Nucleus accumbens (tissue), 56 donors: ENCODE measurements around the gene PHLDB2.

Source experiments
- DNase-seq, 56 donors: peaks; one replicate each; lab custom pipeline; 2025; lab: John Stamatoyannopoulos, UW

The PHLDB2 gene

DNA sequence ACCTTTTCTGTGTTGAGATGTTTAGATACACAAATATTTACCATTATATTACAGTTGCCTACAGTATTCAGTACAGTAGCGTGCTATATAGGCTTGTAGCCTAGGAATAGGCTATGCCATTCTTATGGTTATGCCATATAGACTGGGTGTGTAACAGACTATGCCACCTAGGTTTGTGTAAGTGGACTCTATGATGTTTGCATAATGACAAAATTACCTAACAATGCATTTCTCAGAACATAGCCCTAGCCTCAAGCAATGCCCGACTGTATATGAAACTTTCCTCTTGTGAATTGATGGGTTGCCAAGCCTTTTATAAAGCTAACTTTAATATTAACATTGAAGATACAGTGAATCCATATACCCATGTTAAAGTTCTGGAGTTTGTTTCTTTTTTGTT lies 10.3 kb upstream of the PHLDB2 start:
- DNase-seq = no peak

DNA sequence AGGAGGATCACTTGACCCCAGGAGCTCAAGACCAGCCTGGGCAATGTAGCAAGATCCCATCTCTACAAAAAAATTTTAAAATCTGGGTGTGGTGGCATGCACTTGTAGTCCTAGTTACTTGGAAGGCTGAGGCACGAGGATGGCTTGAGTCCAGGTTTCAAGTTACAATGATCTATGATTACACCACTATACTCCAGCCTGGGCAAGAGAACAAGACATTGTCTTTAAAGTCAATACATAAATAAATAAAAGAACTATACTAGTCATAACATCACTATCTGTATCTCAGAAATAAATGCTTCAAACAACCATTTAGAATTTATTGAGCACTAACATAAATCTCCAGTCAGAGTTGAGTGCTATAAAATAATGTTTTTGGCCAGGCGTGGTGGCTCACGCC lies 8.5 kb upstream of the PHLDB2 start:
- no peak for DNase-seq

DNA sequence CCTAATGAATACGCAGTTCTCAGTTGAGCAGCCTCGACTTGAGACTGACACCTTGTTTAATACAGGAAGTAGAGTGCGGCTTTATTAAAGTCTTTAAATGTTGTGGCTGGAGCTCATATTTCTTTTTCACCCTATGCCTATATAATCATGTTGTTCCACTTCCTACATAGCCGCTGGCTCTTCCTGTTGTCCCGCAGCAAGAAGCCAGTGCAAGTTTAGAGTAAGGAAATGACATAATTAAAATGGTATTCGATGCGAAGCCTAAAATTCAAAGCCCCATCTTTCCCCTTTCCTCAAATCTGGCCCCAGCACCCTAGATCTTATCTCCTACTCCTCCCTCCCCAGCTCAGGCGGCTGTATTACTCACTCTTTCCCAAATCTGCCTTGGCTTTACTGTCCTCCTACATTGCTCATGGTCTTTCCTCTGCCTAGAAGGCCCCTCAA lies 7.5 kb upstream of the PHLDB2 start:
- DNase-seq = no peak

DNA sequence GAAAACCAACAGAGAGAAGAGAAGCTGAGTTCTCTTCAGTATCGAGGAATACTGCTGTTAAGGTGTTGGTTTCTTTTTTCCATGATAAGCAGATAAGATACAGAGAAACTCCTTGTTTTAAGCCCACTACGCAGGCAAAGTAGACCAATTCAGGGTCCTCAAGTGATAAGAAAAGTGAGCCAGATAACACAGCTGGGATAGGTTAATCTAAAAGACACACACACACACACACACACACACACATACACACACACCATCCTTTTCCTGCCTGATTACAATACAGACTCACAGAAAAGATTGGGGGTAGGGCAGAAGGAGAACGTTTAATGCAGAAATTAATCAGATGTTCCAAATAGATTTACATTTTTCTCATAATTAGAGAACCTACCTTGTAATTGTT lies 6.5 kb upstream of the PHLDB2 start:
- DNase-seq = no peak

DNA sequence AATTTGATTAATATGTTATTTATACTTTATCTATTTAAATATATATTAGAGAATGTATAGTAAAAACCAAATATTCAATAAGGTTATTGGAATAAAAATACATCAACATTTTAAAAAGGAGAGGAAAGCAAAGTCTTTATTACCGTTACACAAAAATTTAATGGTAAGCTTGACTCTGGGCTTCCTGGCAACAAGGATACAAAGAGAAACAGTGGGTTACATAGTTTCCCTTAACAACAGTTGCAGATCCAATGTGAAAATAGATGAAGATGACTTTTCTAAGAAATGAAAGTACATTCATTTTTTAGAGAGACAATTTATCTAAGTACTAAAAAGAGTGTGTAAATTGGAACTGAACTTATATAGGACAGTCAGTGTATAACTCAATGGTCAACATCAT lies 6.0 kb upstream of the PHLDB2 start:
- DNase-seq = no peak

DNA sequence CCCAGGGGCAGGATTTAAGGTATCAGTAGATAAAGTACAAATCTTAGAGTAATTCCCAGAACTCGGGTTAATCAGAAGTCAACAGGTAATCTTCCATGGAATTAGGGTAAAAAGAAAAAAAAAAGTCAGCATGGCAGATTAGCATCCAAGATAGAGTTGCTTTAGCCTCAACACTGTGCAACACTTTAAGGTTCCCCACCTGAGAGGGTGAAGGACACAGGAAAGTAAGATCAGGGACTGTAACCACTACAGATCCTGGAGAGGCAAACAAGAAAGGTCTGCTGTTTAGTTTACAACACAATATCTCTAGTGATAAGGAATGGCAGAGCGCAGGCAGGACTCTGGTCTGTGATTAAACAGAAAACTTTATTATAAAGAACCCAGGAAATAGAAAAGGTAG lies 4.1 kb upstream of the PHLDB2 start:
- DNase-seq = no peak

DNA sequence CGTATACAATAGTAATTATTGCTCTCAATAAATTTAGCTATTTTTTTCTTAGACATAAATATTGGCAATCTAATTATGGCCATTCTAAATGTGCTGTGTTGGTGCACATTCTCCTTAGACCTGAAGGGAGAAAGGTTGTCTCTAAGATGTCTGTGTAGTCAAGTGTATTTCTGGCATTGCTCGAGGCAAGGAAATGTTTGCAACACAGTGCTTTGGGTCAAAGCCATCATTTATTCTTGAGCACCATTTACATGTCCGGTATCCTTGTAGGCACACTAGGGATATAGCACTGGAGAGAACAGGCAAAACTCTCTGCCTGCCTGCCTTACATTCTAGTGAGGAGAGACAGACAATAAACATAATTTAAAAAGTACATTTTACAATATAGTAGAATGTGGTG lies 2.6 kb upstream of the PHLDB2 start:
- DNase-seq = no peak

DNA sequence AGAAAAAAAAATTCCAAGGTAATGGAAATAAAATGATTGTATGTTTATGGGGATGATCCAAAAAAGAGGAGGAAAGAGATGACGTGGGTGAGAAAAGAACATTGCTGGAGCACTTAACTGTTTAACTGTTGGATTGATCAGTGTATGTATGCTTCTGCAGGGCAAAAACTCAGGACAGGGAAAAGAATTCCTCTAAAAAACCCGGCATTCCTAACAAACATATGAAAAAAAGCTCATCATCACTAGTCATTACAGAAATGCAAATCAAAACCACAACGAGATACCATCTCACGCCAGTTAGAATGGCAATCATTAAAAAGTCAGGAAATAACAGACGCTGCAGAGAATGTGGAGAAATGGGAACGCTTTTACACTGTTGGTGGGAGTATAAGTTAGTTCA lies 1.6 kb upstream of the PHLDB2 start:
- no peak for DNase-seq

DNA sequence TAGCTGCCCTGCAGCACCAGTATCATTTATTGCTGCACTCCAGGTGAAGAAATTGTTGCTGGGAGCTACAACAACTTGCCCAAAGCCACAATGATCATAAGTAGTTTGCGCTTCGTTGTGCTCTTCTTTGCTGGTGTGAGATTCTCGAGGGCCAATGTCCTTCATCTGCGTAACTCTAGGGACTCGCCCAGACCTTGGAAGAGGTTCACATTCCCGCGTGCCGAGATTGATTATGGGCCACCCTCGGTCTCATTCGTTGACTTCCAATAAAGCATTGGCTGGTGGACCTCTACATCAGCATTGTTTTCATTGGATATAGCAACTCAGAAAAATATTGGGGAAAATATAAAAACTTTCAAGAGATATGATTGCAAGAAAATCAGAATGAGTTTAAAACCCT lies 423 bp upstream of the PHLDB2 start:
- DNase-seq = no peak

DNA sequence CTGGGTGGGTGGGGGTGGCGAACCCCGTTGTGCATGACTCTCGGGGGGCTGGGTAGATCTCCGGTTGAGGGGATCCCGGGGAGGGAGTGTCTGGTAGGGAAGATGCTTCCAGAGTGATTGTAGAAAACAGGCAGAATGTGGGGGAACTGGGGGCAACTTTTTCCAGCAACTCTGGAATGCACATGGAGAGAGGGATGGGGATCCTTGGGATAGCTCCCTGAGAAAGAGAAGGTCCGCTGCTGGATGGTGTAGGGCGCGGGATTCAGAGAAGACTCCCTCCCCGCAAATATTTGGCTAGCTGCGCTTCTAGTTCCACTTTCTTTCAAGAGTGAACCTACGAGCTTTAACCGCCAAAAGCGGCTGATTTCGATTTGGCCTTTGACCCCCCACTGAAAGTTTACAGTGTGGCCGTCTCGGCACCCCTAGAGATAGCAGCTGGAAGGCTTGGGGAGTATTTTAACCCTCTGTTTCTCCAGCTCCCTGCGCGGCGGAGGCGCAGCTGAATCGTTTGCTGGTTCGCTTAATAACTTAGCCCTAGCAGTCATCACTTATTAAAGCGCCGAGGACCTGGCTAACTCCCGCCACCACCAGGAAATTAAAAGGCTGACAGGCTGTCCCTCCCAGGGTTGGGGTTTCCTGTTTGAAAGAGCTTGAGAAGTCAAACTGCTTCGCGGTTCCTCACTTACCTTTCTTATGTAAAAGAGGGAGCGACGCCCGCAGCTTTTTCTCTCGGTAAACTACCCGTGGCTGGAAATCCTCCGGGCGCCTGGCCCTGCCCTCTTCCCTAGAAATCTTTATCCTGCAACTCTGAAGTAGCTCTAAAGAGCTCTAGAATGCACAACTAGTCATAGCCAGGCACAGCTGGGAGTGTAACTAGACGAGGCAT lies 1.2 kb downstream of the PHLDB2 start:
- peak in 13 of 56 donors; percentile 0 to 19 (median 6) for DNase-seq

DNA sequence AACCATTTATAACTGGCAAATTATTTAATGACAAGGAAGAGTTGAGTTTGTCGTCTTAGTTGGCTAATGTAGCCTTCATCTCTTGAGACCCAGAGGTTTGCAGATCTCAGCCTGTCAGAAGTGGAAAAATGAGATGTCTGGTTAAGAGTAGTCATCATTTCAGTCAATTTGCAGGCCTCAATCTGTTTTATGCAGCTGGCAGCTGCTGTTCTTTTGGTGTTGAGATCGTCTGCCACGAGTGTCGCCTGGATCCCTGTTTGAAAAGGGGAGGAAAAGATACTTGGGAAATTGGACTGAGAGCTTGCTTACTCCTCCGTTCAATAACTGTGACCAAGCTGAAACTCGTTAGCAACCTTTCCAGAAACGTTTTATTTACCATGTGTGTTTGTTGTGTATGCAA lies 2.3 kb downstream of the PHLDB2 start:
- DNase-seq = no peak

DNA sequence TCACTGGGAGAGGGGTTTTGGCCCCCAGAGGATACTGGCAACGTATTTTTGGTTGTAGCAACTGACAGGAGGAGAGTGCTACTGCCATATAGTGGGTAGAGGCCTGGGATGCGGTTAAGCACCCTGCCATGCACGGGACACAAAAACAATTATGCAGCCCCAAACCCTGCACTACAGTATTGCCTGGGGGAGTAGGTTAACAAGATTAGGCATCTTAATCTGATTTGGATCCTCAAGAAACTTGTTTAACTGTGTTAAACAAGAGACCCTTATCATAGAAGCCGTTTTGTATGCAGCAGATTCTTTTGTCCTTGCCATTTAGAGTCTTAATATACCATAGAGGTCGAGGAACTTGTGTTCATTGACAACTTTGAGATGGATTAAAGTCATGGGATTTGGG lies 3.4 kb downstream of the PHLDB2 start:
- DNase-seq = no peak

DNA sequence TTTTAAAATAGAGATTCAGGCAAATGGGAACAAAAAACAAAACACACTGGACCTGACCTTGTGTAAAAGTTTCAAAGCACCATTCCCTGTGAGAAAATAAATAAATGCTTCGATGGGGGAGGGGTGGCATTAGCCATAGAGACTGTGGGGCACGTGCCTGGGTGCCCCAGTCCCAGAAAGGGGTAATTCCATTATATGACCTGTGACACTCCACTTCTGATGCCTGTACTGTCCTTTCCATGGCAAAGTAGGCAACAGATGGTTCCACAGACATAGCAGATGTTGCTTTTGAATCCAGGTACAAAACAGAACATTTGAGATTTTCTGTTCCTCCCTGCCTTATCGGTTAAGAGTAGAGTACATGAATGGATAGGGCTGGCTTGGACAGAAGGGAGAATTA lies 3.9 kb downstream of the PHLDB2 start:
- no peak for DNase-seq

DNA sequence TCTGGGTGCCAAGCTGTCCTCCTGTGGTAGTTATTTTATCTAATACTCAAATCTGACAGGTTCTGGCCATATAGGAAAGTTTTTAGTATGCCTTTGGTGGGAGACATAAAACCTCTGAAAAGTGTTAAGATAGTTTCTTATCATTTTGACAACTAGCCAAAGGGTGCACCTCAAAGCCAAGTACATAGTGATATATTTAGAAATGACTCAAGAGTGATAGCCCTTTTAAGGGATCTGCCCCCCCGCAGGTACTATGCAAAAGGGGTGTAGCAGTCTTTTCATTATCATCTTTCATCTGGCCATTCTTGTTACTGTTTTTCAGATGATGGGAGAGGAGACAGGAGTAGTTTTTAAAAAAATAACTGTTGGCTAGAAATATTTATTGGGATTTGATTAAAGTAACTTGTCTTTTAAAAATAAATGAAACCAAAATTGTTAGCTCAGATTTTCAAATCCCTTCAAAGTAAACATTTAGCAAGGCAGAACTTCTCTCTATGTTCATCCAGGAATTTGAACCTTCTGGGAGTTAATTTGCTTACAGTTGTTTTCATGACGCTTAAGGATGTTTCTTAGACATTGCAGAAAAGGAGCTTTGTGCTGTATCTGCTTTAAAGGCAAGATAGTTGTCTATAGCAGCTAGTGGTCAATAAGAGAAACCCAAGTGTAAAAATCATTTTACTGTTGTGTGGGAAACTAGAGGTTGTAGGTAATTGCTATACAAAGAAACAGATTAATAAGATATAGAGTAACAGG lies 5.1 kb downstream of the PHLDB2 start:
- no peak for DNase-seq

DNA sequence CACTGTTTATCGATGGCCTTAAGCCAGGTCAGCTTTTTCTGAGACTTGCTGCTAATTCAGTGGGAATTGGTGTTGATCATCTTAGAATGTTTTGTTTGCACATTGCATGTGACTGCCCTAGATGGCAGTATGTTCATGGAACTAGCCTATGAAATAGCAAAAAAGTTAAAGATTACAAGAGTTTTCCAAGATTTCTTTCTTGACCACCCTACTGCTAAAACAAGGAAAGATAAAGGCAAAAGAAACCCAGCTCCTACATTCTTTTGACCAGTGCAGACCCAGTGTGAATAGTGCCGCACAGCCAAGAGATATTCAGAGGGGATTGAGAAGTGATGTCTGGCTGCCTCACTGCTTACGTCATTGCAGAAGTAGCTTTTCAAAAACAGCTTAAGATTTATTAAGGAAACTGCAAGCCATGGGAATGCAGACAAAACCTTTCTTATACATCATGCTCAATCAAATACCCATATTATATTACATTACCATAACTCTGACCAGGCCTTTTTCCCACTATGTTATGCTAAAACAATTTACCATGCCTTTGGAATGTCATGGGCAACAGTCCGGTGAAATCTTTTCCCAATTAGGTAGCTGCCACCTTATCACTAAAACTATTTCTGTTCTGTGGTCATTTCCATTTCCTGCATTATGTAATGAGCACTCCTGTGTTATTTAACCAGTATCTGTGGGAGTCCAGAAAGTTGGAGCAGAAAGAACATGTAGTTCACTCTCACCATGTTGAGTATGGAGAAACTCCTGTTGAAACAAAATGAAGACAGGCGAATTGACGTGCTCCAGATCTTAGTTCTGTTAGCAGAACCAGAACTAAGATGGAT lies 6.0 kb downstream of the PHLDB2 start:
- DNase-seq = no peak

DNA sequence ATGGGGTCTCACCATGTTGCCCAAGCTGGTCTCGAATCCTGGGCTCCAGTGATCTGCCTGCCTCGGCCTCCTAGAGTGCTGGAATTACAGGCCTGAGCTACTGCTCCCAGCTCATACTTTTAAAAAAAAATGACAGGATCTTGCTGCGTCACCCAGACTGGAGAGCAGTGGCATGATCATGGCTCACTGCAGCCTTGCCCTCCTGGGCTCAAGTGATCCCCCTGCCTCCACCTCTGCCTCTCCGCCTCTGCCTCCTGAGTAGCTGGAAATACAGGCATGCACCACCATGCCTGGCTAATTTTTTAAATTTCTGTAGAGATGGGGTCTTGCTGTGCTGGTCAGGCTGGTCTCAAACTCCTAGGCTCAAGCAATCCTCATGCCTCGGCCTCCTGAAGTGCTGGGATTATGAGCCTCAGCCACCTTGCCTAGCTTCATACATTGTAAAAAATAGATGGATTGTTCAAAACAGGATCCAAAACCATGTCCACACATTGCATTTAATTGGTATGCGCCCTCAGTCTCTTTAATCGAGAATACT lies 8.9 kb downstream of the PHLDB2 start:
- DNase-seq = no peak

DNA sequence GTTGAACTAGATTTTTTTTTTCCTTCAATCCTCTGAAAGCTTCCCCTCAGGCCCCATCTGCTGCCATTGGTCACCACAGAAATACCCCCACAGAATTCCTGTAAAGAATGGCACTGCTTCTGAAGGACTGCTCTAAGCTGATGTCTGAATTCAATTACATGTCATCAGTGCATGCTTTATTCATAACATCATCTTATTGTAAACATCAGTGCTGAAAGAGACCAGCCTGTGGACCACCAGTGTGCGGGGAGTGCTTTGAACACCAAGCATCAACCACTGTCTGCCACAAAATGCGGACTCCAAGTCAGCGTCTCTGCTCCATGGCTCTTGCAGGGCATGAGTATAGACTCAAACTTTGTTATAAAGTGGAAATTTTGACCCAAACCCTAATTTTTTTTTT lies 11.6 kb downstream of the PHLDB2 start:
- DNase-seq = no peak

DNA sequence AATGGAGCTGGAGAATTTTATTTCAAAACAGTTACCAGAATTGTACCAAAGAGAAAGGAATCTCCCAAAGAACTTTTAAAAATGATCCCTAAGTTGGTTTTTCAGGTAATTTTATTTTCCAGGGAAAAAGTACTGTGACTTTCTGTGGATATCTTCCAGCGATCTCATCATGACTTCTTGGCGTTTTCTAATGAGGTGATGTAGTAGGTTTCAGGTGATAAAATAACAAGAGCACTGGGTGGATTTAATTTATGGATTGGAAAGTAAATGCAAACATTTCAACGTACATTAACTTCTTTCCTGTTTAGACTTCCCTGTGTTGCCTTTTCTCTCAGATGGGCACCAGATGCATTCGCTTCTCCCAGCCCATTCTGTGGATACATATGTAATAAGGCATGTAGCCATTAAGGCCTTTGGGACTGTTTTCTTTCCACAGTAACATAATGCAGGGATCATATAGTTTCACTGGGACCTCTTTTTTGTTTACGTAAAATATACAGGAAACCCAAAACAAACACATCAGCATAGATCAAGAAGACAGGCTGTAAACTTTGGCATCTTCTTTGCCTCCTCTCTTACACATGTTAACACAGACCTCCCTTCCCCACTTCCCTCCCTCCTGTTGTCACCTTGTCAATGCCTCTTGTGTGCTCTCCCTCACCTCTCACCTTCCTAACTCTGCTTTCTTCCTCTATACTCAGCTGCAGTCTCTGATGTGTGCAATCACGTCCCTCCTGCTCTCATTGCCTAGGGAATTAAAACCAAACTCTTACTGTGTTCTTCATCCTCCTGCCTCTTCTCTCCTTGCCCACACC lies 13.0 kb downstream of the PHLDB2 start:
- no peak for DNase-seq

DNA sequence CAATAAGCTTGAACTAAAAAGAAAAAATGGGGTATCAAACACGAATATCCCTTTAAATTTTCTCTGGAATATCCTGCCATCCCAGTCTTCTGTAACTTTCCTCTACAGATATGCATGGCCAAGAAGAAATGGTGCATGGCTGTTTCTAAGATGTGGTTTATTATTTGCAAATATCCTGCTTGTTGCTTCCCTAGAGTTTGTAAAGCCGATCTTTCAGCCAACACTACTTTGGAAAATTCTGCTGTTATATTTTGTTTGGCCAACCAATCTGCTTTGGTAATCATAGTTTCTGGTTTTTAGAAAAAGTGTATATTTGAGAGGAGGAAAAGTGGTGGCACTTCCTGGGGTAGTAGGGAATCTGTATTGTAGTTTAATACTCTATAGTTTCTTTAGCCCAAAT lies 13.9 kb downstream of the PHLDB2 start:
- no peak for DNase-seq
